Activated CD8-positive, alpha-beta T cell treated with anti-CD3 and anti-CD28 coated beads for 36 hours (primary cell): ENCODE data around the gene UMOD. TPM values are rescaled to one million over a fixed set of nuclear protein-coding genes. Genes with fewer than 3 reads are reported as not detected.

Experiments
- ATAC-seq: fragments of 200-7000 bp; cut with Tn5 transposase; one replicate; pipeline ENCODE4 v1.10.0; 2021; ENCODE audit warnings: mild to moderate bottlenecking, moderate library complexity
- CTCF ChIA-PET: fragments of 350-600 bp; sonication (Branson Sonifier 250); formaldehyde crosslinking; loops from one replicate; lab custom pipeline; 2021; ENCODE audit warnings: antibody characterized with exemption; lab: Charles Lee
- POLR2A ChIA-PET: fragments of 350-600 bp; sonication (Branson Sonifier 250); formaldehyde crosslinking; loops from one replicate; lab custom pipeline; 2021; ENCODE audit warnings: antibody characterized with exemption; lab: Charles Lee
- DNase-seq: peaks from one replicate; pipeline ENCODE4 v3.0.0-alpha.2; 2020
- H3K27ac Mint-ChIP-seq: one replicate; pipeline ENCODE4 v1.8.0; 2021; ENCODE audit warnings: mild to moderate bottlenecking, mixed read lengths
- H3K27me3 Mint-ChIP-seq: one replicate; pipeline ENCODE4 v1.8.0; 2021; ENCODE audit warnings: mixed read lengths
- H3K36me3 Mint-ChIP-seq: one replicate; pipeline ENCODE4 v1.8.0; 2021; ENCODE audit warnings: low read depth, mixed read lengths
- H3K4me1 Mint-ChIP-seq: one replicate; pipeline ENCODE4 v1.8.0; 2021; ENCODE audit warnings: low read depth, mixed read lengths
- H3K4me3 Mint-ChIP-seq: one replicate; pipeline ENCODE4 v1.8.0; 2021; ENCODE audit warnings: mild to moderate bottlenecking, moderate library complexity, mixed read lengths
- H3K9me3 Mint-ChIP-seq: one replicate; pipeline ENCODE4 v1.8.0; 2021; ENCODE audit warnings: mixed read lengths
- intact Hi-C: fragments of 100-400 bp; cut with micrococcal nuclease; formaldehyde crosslinking; loops from one replicate; pipeline ENCODE4 v1.10.0; 2022
- total RNA-seq, 2 experiments: library from RNA; stranded (reverse); gene quantifications; one replicate each; pipeline ENCODE4 v1.2.3, GENCODE V29; 2021
- TF ChIP-seq, protein P1 (sequence below): fragments of 200-600 bp; IDR thresholded peaks from one replicate; pipeline ENCODE4 v1.8.0; 2022; ENCODE audit warnings: antibody characterized with exemption, mild to moderate bottlenecking

UMOD gene
- total RNA-seq, 2 experiments from 2014 or later: not detected

DNA sequence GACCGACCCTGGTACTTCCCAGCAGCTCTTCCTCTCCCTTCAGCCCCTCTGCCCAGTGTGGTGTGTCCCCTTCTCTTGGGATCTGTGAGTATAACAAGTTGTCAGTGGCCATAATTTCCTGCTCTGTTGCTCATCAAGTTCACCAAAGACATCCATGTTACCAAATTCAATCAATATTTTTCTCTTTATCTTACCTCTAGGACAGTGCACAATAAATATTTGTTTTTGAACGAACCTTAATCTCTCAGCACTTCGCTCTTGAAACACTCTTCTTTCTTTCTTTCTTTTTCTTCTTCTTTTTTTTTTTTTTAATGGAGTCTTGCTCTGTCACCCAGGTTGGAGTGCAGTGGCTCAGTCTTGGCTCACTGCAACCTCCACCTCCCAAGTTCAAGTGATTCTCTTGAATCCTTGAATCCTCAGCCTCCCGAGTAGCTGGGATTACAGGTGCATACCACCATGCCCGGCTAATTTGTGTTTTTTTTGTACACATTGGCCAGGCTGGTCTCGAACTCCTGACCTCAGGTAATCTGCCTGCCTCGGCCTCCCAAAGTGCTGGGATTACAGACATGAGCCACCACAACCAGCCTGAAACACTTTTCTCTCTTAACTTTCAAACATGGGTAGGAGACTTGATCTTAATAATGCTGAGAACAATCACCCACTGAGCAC lies 2.7 kb upstream of the UMOD start:
- CTCF ChIA-PET: no interaction called here
- DNase-seq (no peak), ATAC-seq (no peak)
- intact Hi-C loops: no loop called here
- Mint-ChIP-seq H3K27me3 (peaks cover 2% of the 10 kb centered on the region), H3K9me3 (no peaks in the 10 kb centered on the region), H3K27ac (no peak overlapping the region), H3K4me1 (no peaks in the 10 kb centered on the region), H3K4me3 (no peak overlapping the region), H3K36me3 (no peaks in the 10 kb centered on the region)
- POLR2A ChIA-PET: no interaction called here
- TF ChIP-seq, protein P1, sequence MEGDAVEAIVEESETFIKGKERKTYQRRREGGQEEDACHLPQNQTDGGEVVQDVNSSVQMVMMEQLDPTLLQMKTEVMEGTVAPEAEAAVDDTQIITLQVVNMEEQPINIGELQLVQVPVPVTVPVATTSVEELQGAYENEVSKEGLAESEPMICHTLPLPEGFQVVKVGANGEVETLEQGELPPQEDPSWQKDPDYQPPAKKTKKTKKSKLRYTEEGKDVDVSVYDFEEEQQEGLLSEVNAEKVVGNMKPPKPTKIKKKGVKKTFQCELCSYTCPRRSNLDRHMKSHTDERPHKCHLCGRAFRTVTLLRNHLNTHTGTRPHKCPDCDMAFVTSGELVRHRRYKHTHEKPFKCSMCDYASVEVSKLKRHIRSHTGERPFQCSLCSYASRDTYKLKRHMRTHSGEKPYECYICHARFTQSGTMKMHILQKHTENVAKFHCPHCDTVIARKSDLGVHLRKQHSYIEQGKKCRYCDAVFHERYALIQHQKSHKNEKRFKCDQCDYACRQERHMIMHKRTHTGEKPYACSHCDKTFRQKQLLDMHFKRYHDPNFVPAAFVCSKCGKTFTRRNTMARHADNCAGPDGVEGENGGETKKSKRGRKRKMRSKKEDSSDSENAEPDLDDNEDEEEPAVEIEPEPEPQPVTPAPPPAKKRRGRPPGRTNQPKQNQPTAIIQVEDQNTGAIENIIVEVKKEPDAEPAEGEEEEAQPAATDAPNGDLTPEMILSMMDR: no peak

DNA sequence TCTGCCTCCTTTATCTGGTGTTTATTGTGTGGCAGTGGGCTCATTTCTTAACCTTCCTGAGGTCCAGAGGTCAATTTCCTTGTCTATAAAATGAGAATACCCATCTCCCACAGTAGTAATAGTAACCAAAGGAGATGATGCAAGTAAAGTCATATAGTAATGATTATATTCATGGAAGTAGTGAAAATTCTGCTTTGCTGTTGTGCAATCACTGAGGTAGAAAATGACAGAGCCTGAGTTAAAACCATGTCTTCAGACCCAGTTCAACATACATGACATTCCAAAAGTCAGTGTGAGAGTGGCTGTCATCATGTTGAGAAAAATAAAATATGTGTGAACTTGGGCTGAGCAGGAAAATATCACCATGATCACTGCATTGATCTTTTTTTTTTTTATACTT lies 864 bp upstream of the UMOD start:
- Mint-ChIP-seq H3K9me3 (no peaks in the 10 kb centered on the region), H3K4me1 (no peaks in the 10 kb centered on the region), H3K36me3 (no peaks in the 10 kb centered on the region), H3K4me3 (no peak overlapping the region), H3K27me3 (peaks cover 2% of the 10 kb centered on the region), H3K27ac (no peak overlapping the region)
- no peak for DNase-seq
- no peak for ATAC-seq
- TF ChIP-seq, protein P1: no peak
- CTCF ChIA-PET: no interaction called here
- intact Hi-C loops: no loop called here
- POLR2A ChIA-PET: no interaction called here

DNA sequence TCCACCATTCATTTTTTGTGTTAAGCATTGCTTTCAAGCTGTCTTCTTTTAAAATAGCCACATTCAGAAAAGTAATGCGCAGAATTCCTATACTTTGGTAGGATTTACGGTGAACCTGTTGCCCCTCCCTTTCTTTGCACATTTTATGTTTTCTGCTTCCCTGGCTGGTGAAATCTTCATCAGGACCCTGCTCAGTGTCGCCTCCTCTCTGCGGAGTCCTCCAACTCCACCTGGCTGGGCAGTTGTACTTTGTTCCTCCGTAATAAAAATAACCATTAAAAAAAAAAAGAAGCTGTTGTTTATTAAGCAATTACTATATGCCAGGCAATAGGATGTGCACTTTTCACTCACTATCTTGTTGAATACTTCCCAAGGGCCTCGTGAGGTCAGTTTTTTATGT lies 2.9 kb downstream of the UMOD start:
- ATAC-seq (no peak), DNase-seq (no peak)
- no peaks in the 10 kb centered on the region for H3K9me3 Mint-ChIP-seq
- intact Hi-C loops: no loop called here
- POLR2A ChIA-PET: no interaction called here
- H3K27ac Mint-ChIP-seq: no peak overlapping the region
- no peaks in the 10 kb centered on the region for H3K4me1 Mint-ChIP-seq
- no peaks in the 10 kb centered on the region for H3K36me3 Mint-ChIP-seq
- CTCF ChIA-PET: interaction anchor here (0.6 kb wide), 1 partner anchor 36 kb away, joined by 3 read pairs; no protein-coding TSS in a partner anchor
- H3K27me3 Mint-ChIP-seq: peaks cover 2% of the 10 kb centered on the region
- TF ChIP-seq, protein P1: no peak
- H3K4me3 Mint-ChIP-seq: no peak overlapping the region

DNA sequence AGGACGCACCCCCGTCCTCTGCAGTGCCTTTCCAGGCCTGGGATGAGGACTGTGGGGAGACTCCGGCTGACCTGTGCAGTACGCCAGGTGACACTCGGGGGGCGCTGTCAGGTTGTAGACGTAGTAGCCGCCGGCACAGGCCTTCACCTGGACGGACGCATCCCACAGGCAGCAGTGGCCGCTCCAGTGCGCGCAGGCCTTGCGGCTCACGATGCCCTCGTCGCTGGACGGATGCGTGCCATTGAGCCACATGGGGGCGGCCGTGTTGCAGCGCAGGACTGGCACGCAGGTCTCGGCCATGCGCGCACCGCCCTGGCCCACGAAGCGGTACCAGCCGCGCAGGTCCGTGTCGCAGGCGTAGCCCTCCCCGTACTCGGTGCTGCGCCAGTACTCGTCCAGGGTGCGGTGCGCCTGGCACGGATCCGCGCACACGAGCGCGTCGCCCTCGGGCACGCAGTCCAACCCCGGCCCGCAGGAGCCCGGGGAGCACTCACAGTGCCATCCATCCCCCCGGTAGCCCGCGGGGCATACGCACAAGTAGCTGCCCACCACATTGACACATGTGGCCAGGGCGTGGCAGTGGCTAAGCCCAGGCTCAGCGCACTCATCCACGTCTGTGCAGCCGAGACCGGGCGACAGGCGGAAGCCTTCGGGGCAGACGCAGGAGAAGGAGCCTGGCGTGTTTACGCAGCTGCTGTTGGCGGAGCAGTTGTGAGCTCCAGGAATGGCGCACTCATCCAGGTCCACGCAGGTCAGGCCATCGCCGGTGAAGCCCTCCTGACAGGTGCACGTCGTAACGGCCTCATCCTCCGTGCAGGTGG lies 3.9 kb downstream of the UMOD start:
- no peak for ATAC-seq
- CTCF ChIA-PET: no interaction called here
- no peaks in the 10 kb centered on the region for H3K36me3 Mint-ChIP-seq
- no peaks in the 10 kb centered on the region for H3K9me3 Mint-ChIP-seq
- no peak for DNase-seq
- no peaks in the 10 kb centered on the region for H3K4me1 Mint-ChIP-seq
- H3K27me3 Mint-ChIP-seq: peaks cover 2% of the 10 kb centered on the region
- intact Hi-C loops: no loop called here
- H3K27ac Mint-ChIP-seq: no peak overlapping the region
- no peak overlapping the region for H3K4me3 Mint-ChIP-seq
- POLR2A ChIA-PET: no interaction called here
- TF ChIP-seq, protein P1: no peak

DNA sequence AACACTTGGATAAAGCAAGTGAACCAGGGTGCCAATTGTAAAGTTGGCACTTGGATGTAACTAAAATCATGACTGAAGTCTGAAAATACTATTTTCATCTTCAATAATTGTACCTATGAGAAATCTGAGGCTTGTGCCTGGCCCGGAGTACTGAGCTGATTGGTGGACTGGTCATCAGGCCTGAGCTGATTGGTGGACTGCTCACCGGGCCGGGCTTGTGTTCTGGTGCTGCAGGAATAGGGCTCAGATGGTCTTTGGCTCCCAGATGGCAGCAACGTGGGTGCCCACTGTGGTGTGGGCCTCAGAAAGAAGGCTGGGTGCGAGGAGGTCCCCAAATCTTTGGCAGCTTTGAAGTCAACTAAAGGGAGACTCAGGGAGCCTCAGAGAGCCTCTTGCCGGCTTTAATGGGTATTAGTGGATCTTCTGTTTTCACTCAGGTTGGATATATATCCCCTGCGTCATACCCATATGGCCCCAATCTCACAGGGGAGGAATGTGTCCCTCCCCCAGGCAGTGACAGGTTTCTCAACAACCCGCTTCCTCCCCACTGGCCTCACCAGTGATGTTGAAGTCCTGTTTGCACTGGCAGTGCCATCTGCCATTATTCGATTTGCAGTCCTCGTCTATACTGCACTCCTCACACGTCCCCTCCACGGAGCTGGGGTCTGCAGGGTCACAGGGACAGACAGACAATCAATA lies 4.7 kb downstream of the UMOD start:
- no peaks in the 10 kb centered on the region for H3K36me3 Mint-ChIP-seq
- H3K27ac Mint-ChIP-seq: no peak overlapping the region
- no peak overlapping the region for H3K4me3 Mint-ChIP-seq
- DNase-seq (no peak), ATAC-seq (no peak)
- TF ChIP-seq, protein P1: no peak
- POLR2A ChIA-PET: no interaction called here
- no peaks in the 10 kb centered on the region for H3K4me1 Mint-ChIP-seq
- no peaks in the 10 kb centered on the region for H3K9me3 Mint-ChIP-seq
- intact Hi-C loops: no loop called here
- CTCF ChIA-PET: no interaction called here
- peaks cover 2% of the 10 kb centered on the region for H3K27me3 Mint-ChIP-seq
